Measurements from ENCODE around the gene PCDHB14.
"Not testable (repeated sequence)": the region's sequence is repeated elsewhere in the genome, so short reads cannot be mapped to it uniquely, and the experiment has no call there.

Gene PCDHB14

GRCh38 chr5:141210849-141211248 is 12.3 kb upstream of the PCDHB14 start:
- DNase-seq = not testable (repeated sequence)

GRCh38 chr5:141213656-141214339 is 9.3 kb upstream of the PCDHB14 start, which contains the start of gene PCDHB13:
Gene PCDHB13, plus strand, starts transcription at chr5:141213919. Its CDS starts 205 bp downstream, at chr5:141214124.
- not testable (repeated sequence) for DNase-seq

GRCh38 chr5:141214583-141214982 is 8.6 kb upstream of the PCDHB14 start:
- DNase-seq = not testable (repeated sequence)

- DNase-seq = not testable (repeated sequence)
Measured at GRCh38 chr5:141215504-141215903, 7.6 kb upstream of the PCDHB14 start.

GRCh38 chr5:141216035-141216434 is 7.1 kb upstream of the PCDHB14 start:
- not testable (repeated sequence) for DNase-seq

- not testable (repeated sequence) for DNase-seq
Measured at GRCh38 chr5:141224844-141225243, 1.7 kb downstream of the PCDHB14 start.

- DNase-seq = not testable (repeated sequence)
Measured at GRCh38 chr5:141225421-141225820, 2.3 kb downstream of the PCDHB14 start.

- DNase-seq = peak in 1 of 3 experiments; percentile 46
Measured at GRCh38 chr5:141234109-141234667, 11.0 kb downstream of the PCDHB14 start.

- DNase-seq = not testable (repeated sequence)
Measured at GRCh38 chr5:141235922-141236321, 12.8 kb downstream of the PCDHB14 start.

- DNase-seq = no peak
Measured at GRCh38 chr5:141236516-141237313, 13.6 kb downstream of the PCDHB14 start.

GRCh38 chr5:141241496-141241895 is 18.4 kb downstream of the PCDHB14 start:
- DNase-seq = no peak

GRCh38 chr5:141245250-141245717 is 22.1 kb downstream of the PCDHB14 start, which contains the start of gene PCDHB15:
Gene PCDHB15, plus strand, starts transcription at chr5:141245395. Its CDS starts 184 bp downstream, at chr5:141245579.
- DNase-seq = no peak

- DNase-seq = not testable (repeated sequence)
Measured at GRCh38 chr5:141246971-141247370, 23.8 kb downstream of the PCDHB14 start.

- DNase-seq = not testable (repeated sequence)
Measured at GRCh38 chr5:141247434-141247833, 24.3 kb downstream of the PCDHB14 start.

- peak in 1 of 3 experiments; percentile 0 for DNase-seq
Measured at GRCh38 chr5:141250576-141250975, 27.4 kb downstream of the PCDHB14 start.

GRCh38 chr5:141258464-141258863 is 35.3 kb downstream of the PCDHB14 start:
- no peak for DNase-seq

- DNase-seq = no peak
Measured at GRCh38 chr5:141258948-141259347, 35.8 kb downstream of the PCDHB14 start.

- DNase-seq = peak in 1 of 3 experiments; percentile 0
Measured at GRCh38 chr5:141260458-141261237, 37.5 kb downstream of the PCDHB14 start.

- DNase-seq = no peak
Measured at GRCh38 chr5:141261238-141261546, 38.0 kb downstream of the PCDHB14 start.

- DNase-seq = no peak
Measured at GRCh38 chr5:141269195-141269594, 46.1 kb downstream of the PCDHB14 start.

GRCh38 chr5:141272906-141273305 is 49.8 kb downstream of the PCDHB14 start:
- no peak for DNase-seq

All from NCI-H1417 (cell line).